Endometrial microvascular endothelial cells (primary cell): Measurements from ENCODE around the gene RDH12. TPM values are rescaled to one million over a fixed set of nuclear protein-coding genes. Genes with fewer than 3 reads are reported as not detected.

Source experiments
- in situ Hi-C: cut with HindIII; loops from 2 replicates; pipeline ENCODE4 v1.10.0; 2017; ENCODE audit warnings: low sequenced_read_pairs, low pct_unique_long_range_greater_than_20kb; ENCODE audit errors: inconsistent ontology term
- total RNA-seq: library from RNA; depleted of rRNA; stranded (reverse); fragments of >200 nt; gene quantifications from one replicate; pipeline ENCODE4 v1.2.3, GENCODE V29; 2015; ENCODE audit errors: inconsistent ontology term

The RDH12 gene
- total RNA-seq, 1 donor from 2014 or later: not detected

DNA sequence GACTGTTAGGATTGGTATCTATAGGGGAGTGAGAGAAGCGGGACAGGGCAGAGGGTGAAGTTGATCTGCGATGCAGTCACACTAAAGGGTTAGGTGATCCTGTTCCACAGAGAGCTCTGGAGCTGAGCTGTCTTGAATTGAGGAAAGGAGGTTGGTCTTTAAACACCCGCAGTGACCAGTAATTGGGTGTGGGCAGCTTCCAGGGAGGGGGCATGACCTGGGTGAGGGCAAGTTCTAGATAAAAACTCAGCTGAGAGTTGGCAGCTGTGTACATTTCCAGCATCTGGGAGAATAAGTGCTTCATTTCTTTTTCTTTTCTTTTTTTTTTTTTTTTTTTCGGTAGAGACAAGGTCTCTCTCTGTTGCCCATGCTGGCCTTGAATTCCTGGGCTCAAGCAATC is 35.1 kb downstream of the RDH12 start:
- in situ Hi-C loops: no loop called here

DNA sequence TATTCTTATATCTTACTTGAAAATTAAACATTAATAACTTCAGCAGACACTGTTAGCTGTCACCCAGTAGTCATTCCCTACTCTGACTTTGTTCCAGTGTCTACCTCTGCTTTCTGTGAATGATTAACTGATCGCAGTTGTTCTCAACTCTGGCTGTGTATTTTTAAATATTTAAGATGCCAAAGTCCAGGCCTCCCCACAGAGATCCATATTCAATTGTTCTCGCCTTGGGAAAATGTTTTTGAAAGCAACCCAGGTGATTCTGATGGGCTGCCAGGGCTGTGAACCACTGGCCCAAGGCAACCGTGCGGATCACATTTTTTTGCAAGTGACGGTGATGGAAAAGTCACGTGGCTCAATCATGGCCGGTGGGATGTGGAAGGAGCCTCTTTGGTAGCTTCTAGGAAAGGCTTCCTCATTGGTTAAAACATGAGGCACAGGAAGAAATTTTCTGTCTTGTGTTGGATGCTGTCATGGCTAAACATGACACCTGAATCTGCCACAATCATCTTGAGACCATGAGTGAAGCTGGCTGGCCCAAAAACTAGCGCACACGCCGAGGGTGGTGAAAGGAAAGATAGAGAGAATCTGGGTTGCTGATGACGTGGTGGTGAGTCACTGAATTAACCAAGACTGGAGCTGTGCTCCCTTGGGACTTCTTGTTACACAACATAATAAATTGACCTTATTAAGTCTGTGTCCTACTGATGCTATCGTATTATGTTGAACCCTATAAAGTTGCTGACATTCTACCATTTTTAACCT is 37.2 kb downstream of the RDH12 start:
- in situ Hi-C loops: no loop called here

DNA sequence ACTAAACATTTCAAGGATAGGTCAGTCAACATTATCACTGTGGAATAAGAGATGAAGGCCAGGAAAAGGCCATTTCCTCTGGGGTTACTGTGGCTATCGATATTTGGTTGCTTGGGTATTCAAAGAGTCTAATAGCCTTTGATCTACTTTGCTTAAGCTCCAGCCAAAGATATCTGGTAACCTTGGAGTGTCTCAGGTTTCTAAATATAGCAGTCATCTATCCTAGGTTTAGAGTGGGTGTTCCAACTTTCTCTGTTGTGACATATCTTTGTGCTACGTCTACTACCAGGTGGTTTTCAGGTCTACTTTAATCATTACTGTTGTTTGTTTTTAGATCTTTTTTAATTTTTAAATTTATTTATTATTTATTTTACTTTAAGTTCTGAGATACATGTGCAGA is 42.4 kb downstream of the RDH12 start:
- in situ Hi-C loops: no loop called here

DNA sequence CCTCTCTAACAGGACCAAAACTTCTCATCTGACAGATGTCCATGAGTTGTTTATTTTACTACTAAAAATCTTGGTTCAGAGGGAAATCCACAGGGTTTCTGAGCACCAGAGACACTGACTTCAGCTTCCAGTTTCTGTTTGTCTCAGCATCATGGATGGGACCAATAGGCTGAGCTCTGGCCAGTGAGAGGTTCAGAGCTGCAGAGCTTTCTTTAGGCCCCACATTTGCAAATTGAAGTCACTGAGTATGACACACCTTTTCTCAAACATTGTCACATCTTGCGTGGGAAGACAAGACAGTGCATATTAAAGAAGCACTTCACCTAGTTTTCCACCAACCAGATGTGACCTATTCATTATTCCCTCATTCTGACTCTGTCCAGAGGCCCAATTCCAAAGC is 45.2 kb downstream of the RDH12 start:
- in situ Hi-C loops: no loop called here

DNA sequence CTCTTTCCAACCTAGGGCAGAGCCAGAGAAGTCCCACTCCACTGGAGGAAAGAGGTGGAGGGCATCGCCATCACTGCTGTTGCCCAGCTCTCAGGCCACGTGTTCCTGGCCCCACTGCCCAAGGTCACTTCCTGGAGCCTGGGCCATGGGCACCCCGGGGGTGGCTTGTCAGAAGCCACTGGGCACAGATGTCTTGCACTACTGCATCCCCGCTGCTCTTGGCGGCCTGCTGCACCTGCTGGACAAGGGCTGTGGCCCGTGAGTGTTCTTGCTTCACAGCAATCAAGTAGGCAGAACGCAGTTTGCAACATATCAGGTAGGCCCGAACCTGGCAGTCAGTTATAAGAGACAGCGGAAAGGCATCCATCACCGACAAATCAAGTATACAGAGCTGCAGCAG is 46.6 kb downstream of the RDH12 start:
- in situ Hi-C loops: no loop called here

DNA sequence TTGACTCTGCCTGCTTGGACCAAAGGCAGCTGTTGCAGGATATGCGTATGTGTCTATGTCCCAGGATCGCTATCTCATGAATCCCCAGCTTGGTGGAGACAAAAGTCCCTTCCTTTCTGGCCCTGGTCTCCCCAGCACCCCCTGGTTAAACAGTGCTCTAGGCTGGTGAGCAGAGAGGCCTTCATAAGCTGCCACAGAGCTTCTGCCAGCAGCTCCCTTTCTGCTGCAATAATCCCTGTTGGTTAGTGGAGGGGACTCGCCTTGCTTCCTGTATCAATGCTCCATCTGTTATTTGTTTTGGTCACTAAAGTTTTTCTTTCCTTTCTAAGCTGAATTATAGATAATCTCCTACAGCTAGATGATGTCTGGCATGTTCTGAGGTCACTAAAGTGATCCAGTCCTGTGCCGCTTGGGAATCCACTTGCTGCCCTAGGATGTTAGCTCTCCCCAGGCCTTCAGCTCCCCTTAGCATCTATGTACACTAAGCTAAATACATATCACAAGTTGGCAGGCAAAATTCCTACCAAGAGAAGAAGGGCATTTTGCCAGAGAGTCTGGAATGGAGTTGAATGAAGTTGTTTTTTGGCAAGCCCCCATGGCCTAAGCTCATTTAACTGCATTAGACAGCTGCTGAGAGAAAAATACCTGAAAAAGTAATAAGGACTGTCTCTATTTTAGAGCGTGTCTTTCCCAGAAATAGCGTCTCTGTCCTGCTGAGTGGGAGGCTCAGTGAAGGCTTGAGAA is 47.8 kb downstream of the RDH12 start:
- in situ Hi-C loops: no loop called here

DNA sequence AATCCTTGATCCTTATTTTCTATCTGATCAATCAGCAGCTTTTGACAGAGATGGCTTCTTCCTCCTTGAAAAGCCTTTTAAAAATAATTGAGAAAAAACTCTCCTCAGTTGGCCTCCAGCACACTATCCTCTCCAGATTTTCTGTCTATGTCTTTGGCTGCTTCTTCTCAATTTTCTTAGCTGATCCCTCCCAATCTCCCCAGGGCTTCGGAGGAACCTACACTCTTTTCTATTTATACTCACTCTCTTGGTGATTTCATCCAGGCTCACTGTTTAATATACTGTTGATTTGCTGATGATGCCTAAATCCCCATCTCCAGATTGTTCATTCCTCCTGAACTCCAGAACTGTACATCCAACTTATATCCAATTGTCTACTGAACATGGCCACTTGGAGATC is 54.8 kb downstream of the RDH12 start:
- in situ Hi-C loops: no loop called here

DNA sequence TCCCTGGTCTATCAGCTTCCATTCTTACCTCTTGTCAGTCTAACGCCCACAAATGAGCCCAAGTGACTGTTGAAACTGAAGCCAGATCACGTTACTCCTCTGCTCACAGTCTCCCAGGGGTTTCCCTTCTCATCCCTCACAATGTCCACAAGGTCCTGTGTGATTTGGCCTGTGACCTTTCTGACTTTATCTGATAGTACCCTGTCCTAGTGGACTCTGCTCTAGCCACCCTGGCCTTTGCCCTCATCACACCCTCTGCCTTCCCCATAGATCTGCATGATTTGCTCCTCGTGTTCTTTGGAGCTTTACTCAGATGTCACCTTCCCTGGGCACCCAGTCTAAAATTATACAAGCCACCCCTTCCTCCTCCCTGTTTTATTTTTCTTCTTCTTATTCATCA is 55.5 kb downstream of the RDH12 start:
- in situ Hi-C loops: no loop called here

DNA sequence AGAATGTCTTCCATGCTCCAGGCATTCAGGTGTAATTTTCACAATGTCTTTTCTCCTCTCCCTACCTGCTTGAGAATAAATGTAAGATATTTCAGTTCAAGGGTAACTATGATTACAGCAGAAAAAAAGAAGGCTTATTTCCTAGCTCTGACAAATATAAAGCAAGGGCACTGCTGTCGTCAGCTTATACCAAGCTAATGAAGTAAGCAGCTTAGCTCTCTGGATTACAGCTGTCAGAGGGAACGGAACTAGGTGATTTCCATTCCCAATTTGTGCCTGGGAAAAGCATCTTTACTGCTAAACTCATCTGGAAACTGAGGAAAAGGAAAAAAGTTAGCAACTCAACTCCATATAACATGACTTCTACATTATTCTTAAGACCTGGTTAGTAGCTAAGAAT is 58.2 kb downstream of the RDH12 start:
- in situ Hi-C loops: no loop called here

DNA sequence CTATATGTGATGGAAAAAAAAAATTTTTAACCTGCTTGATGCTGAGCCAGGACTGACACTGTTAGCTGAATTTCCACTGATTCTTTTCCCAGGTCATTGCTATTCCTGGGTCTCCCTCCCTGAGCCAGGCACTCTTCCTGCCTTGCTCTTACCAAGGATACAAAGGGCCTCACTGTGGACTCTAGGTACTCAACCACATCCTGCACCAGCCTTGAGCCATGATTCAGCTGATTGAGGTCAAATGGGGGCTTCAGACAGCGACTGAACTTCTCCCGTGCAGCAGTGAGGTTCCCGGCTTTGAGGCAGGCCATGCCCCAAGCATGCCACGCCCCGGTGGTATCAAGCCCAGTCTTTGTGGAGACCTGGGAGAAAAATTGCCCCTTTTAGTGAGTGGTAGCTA is 60.4 kb downstream of the RDH12 start:
- in situ Hi-C loops: no loop called here

DNA sequence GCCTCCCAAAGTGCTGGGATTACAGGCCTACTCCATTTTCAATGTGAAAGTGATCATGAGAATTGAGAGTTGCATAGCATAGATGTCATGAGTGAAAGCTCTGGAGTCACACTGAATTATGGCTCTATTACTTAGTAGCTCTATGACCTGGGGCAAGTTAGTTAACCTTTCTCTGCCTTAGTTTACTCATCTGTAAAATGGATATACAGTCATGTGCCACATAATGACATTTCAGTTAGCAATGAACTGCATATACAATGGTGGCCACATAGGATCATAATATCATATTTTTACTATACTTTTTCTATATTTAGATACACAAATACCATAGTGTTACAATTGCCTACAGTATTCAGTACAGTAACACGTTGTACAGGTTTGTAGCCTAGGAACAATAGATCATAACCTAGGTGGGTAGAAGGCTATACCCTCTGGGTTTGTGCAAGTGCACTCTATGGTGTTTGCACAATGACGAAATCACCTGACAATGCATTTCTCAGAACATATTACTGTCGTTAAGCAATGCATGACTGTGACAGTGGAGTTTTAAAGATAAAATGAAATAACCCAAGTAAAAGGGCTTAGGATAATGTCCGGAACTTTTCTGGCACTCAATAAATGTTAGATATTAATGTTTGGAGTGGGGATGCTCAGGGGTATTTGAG is 61.6 kb downstream of the RDH12 start:
- in situ Hi-C loops: no loop called here

DNA sequence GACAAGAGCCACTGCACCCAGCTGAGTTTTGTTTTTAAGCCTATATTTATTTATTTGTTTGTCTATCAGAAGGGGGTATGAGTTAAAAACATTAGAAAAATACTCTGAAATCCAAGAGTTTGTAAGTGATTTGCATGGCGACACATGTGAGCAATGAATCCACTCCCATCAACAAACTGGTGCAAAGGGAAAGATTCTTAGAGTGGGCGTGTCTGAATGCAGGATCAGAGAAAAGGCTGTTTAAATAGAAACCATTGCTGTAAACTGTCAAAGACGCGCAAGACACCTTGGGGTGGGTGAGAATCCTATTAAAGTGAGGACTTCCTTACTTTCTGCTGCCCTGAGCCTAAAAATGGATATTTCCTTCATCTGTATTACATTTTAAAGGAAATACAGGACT is 62.8 kb downstream of the RDH12 start:
- in situ Hi-C loops: no loop called here

DNA sequence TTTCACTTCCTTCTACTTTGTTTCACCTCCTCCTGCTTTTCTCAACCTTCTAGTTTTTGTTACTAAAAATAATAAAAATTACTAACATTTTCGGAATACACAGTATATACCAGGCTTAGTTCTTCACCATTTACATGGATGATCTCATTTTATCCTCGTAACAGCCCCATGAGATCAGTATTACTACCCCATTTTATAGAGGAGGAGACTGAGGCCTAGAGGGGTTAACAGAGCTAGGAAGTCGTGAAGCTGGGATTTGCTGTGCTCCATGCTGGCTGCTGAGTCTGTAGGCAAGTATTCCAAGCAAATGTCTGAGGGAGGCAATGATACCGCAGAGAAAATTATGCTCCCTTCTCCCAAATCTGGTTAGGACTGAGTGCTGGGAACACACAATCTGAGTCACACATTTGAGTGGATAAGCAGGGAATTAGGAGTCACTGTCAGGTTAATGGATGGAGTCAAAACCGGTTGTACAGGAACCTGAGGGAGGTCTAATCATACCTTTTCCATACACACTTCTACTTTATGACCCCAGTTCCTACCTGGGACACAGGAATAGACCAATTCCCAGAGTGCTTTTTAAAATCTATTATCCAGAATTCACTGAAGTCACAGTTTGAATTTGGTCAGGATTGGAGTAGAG is 63.6 kb downstream of the RDH12 start:
- in situ Hi-C loops: no loop called here

DNA sequence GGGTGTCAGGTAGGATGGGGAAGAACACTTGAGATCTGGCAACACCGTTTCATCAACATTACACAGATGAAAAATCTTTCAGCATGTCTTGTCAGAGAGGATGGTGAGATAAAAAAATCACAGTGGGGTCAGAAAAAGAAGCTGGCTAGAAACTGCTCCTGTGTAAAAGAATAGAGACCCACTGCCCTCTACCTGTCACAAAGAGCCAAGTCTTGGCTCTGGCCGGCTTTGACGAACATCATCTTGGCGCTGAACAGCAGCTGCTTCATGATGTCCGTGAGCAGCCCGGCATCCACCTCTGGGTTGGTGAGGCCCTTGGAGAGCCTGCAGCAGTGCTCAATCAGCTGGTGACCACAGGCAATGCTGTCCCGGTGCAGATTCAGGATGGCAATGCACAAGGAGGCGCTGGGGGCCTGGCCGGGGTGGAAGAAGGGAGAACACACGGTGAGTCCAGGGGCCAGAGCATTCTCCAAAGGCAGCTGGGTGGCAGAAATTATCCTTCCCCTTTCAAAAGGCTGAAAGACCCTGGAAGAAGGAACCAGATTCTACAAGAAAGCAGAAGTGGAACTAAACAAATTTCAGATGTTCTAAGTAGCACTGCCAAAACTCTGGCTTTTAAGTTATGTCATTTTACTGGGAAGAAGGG is 64.5 kb downstream of the RDH12 start:
- in situ Hi-C loops: no loop called here

DNA sequence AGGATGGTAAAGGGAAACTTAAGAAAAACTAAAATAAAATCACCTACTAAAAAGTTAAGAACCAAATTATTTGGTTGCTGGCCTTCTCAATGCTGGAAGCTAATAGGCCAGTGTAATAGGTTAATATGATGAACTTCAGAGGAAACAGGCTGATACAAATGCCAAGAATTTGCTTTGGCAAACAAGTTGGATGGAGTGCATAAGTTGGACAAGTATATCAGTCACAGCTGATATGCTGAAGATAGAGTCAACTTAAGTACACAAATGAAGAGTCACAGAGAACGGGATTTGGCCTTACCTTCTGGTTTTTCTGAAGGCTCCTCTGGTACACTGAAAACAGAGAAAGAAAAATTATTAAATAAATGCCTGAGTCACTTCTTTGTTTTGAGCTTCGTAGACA is 66.5 kb downstream of the RDH12 start:
- in situ Hi-C loops: no loop called here

DNA sequence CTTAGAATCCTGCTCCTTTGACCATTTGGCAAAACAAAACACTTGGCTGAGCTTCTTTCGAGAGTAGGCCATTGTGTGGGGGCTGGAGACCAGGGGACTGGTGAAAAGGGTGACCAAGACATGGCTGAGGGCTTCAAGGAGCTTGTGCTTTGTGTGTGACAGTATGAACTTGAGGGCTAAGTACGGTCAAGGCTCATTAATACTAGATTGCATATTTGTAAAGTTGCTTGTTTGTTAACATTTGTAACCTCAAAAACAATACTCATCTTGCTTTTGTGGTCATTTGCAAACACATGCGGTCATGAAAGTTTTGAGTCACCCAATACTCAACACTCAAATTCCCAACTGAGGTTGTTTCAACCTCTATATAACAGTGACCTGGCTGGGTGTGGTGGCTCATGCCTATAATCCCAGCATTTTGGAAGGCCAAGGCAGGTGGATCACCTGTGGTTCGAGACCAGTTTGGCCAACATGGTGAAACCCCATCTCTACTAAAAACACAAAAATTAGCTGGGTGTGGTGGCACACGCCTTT is 72.2 kb downstream of the RDH12 start:
- in situ Hi-C loops: no loop called here

DNA sequence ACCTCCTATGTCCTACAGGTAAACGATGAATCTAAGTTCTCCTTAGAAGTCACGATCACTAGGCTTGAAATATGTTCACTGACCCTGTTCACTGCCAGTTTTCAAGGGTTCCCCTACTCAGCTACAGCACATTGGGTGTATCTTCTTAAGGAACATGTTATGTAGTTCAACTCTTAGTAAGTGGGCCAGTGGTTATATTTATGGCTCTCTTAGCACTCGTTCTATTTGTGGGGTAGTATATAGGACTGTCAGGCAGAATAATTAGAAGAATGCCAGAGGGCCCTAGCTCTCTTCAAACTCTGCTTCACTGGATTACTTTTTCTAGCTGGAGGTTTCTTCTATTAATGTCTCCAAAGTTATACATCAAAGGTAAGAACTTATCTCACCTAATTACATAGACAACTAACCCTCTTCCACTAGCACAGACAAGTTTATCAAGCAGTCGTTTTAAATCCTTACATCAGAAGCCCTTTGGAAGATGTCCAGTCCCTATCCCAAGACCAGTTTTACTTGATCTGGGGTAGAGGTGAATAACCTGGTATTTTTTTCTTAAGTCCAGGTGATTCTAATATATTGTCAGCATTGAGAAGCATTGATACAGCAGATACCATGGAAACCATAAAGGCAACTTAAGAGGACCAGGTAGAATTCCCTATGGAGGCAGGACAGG is 75.1 kb downstream of the RDH12 start:
- in situ Hi-C loops: no loop called here

DNA sequence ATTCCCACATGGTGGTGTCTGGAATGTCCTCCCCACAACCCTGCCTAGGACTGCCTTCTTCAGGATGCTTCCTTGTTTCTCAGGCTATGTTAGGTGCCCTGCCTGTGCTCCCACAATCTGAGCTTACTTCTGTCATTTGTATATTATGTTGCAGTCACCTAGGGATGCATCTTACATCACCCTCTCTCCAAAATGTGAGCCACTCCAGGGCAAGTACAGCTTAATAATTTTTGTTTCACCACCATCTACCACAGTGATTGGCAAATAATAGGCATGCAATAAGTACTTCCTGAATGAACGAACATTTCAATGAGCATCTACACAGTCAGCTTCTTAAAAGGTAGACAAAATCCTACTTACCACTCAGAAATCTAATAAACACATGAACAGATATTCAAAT is 77.1 kb downstream of the RDH12 start:
- in situ Hi-C loops: no loop called here
